22Rv1 (cell line): ENCODE data around the gene OSBPL3.

Experiments
- ZFX ChIP-seq: fragments of 450-650 bp; IDR thresholded peaks from 2 replicates; pipeline ENCODE4 v1.6.1; 2017; ENCODE audit warnings: antibody characterized with exemption, borderline replicate concordance
- TF ChIP-seq, protein P1 (sequence below): fragments of 450-650 bp; IDR thresholded peaks from 2 replicates; pipeline ENCODE4 v1.5.1; 2017; ENCODE audit warnings: mild to moderate bottlenecking

GRCh38 chr7:24854866-24855265 lies 125.1 kb downstream of the OSBPL3 start:
- TF ChIP-seq, protein P1, sequence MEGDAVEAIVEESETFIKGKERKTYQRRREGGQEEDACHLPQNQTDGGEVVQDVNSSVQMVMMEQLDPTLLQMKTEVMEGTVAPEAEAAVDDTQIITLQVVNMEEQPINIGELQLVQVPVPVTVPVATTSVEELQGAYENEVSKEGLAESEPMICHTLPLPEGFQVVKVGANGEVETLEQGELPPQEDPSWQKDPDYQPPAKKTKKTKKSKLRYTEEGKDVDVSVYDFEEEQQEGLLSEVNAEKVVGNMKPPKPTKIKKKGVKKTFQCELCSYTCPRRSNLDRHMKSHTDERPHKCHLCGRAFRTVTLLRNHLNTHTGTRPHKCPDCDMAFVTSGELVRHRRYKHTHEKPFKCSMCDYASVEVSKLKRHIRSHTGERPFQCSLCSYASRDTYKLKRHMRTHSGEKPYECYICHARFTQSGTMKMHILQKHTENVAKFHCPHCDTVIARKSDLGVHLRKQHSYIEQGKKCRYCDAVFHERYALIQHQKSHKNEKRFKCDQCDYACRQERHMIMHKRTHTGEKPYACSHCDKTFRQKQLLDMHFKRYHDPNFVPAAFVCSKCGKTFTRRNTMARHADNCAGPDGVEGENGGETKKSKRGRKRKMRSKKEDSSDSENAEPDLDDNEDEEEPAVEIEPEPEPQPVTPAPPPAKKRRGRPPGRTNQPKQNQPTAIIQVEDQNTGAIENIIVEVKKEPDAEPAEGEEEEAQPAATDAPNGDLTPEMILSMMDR = no peak
- no peak for TF ChIP-seq ZFX
